Measurements from ENCODE around the gene SCN2B. TPM values are rescaled to one million over a fixed set of nuclear protein-coding genes. Genes with fewer than 3 reads are reported as not detected.

The SCN2B gene
- total RNA-seq, 2 experiments from 2014 or later = not detected

GRCh38 chr11:118129471-118130172 is 46.8 kb downstream of the SCN2B start:
- DNase-seq (no peak), ATAC-seq (no peak)
- no peak overlapping the region for H3K4me3 Mint-ChIP-seq
- no peaks in the 10 kb centered on the region for H3K9me3 Mint-ChIP-seq
- H3K4me1 Mint-ChIP-seq (ENCODE audit: low read depth) = no peaks in the 10 kb centered on the region
- POLR2A ChIA-PET = no interaction called here
- CTCF ChIA-PET = interaction anchor here (0.8 to 1.4 kb wide), 3 partner anchors 12 to 183 kb away, joined by 3 read pairs; no protein-coding TSS in a partner anchor
- peaks cover 6% of the 10 kb centered on the region for H3K27me3 Mint-ChIP-seq
- no peak overlapping the region for H3K27ac Mint-ChIP-seq
- TF ChIP-seq, protein P1, sequence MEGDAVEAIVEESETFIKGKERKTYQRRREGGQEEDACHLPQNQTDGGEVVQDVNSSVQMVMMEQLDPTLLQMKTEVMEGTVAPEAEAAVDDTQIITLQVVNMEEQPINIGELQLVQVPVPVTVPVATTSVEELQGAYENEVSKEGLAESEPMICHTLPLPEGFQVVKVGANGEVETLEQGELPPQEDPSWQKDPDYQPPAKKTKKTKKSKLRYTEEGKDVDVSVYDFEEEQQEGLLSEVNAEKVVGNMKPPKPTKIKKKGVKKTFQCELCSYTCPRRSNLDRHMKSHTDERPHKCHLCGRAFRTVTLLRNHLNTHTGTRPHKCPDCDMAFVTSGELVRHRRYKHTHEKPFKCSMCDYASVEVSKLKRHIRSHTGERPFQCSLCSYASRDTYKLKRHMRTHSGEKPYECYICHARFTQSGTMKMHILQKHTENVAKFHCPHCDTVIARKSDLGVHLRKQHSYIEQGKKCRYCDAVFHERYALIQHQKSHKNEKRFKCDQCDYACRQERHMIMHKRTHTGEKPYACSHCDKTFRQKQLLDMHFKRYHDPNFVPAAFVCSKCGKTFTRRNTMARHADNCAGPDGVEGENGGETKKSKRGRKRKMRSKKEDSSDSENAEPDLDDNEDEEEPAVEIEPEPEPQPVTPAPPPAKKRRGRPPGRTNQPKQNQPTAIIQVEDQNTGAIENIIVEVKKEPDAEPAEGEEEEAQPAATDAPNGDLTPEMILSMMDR (IDR thresholded peaks at IDR 0.05) = no peak
- no peaks in the 10 kb centered on the region for H3K36me3 Mint-ChIP-seq (ENCODE audit: low read depth)
- intact Hi-C loops (cut with micrococcal nuclease) = no loop called here

GRCh38 chr11:118128721-118129470 is 47.5 kb downstream of the SCN2B start:
- H3K36me3 Mint-ChIP-seq (ENCODE audit: low read depth) = no peaks in the 10 kb centered on the region
- DNase-seq (no peak), ATAC-seq (no peak)
- CTCF ChIA-PET = interaction anchor here (0.8 to 0.9 kb wide), 2 partner anchors 43 to 182 kb away, joined by 3 read pairs; no protein-coding TSS in a partner anchor
- H3K4me1 Mint-ChIP-seq (ENCODE audit: low read depth) = no peaks in the 10 kb centered on the region
- POLR2A ChIA-PET = no interaction called here
- H3K27ac Mint-ChIP-seq = no peak overlapping the region
- peaks cover 6% of the 10 kb centered on the region for H3K27me3 Mint-ChIP-seq
- H3K4me3 Mint-ChIP-seq = no peak overlapping the region
- H3K9me3 Mint-ChIP-seq = no peaks in the 10 kb centered on the region
- intact Hi-C loops (cut with micrococcal nuclease) = no loop called here
- TF ChIP-seq, protein P1 (IDR thresholded peaks at IDR 0.05) = no peak

DNA sequence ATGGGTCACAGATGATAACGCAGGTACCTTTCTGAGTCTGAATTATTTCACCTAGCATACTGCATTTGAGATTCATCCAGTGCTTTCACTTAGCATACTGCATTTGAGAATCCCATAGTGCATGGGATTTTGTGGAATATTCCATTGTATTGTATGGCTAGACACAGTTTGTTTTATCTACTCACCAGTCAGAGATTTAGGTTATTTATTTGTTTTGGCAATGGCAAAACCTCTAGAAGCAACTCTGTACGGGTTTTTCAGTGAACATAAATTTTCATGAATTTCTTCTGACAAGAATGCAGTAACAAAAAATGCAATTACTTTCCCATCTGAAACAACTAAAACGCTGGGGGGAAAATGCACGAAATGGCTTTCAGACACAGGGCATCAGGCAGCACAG is 48.1 kb downstream of the SCN2B start:
- POLR2A ChIA-PET = no interaction called here

DNA sequence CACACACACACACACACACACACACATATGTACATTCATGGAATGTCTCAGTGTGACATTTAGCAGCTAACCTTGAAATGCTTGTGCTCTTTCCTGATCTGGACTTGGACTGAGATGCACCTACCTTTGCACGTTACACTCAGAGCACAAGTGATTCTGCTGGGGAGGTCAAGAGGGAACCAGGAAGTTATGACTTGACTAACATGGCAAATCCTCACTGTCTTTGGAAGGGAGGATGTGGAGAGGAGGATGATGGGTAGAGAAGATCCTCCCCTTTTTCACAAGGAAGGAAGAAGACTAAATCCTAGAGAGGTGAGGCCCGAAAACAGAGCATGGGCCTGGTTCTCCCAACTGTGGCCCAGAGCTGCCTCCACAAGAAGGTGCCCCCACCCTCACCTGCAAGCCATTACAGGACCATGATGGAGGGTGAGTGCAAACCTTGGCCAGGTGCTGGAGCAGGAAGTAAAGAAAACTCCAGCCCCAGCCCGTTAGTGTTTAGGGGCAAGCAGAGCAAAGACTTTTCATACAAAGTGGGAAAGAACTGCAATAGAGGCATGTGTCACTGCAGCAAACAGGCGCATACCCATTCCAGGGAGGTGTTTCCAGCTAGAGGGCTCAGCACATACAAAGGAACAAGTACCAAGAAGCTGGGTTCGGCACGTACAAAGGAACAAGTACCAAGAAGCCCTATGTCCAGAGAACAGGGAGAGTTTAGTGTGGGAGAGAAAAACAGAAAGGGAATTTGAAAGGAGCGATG is 50.2 kb downstream of the SCN2B start:
- Mint-ChIP-seq H3K9me3 (no peaks in the 10 kb centered on the region), H3K4me3 (no peak overlapping the region), H3K36me3 (ENCODE audit: low read depth) (no peaks in the 10 kb centered on the region), H3K4me1 (ENCODE audit: low read depth) (no peaks in the 10 kb centered on the region), H3K27me3 (peaks cover 5% of the 10 kb centered on the region), H3K27ac (no peak overlapping the region)
- intact Hi-C loops (cut with micrococcal nuclease) = no loop called here
- DNase-seq (no peak), ATAC-seq (peak; percentile 76)
- TF ChIP-seq, protein P1 (IDR thresholded peaks at IDR 0.05) = no peak
- CTCF ChIA-PET = interaction anchor here (0.6 to 1.2 kb wide), 3 partner anchors 38 to 154 kb away, joined by 3 read pairs; no protein-coding TSS in a partner anchor
- POLR2A ChIA-PET = interaction anchor here (0.6 to 1.2 kb wide), 6 partner anchors 12 to 251 kb away, joined by 3 to 4 read pairs (median 3); no protein-coding TSS in a partner anchor

More for the DNA sequence above, 48.1 kb downstream of the SCN2B start:
- CTCF ChIA-PET = no interaction called here
- no peaks in the 10 kb centered on the region for H3K36me3 Mint-ChIP-seq (ENCODE audit: low read depth)
- H3K27me3 Mint-ChIP-seq = peaks cover 5% of the 10 kb centered on the region
- no peaks in the 10 kb centered on the region for H3K9me3 Mint-ChIP-seq
- intact Hi-C loops (cut with micrococcal nuclease) = no loop called here
- DNase-seq (no peak), ATAC-seq (no peak)
- H3K4me1 Mint-ChIP-seq (ENCODE audit: low read depth) = no peaks in the 10 kb centered on the region
- TF ChIP-seq, protein P1 (IDR thresholded peaks at IDR 0.05) = no peak
- H3K27ac Mint-ChIP-seq = no peak overlapping the region
- H3K4me3 Mint-ChIP-seq = no peak overlapping the region
